Stimulated activated CD4-positive, alpha-beta T cell treated with anti-CD3 and anti-CD28 coated beads, Interleukin-2, amount 100 ng/mL, for 24 hours (primary cell): Measurements from ENCODE around the gene TMPRSS13.
"Not testable (repeated sequence)": the region's sequence is repeated elsewhere in the genome, so short reads cannot be mapped to it uniquely, and the experiment has no call there.

Source experiments
- DNase-seq, 2 donors: peaks; one replicate each; pipeline ENCODE4 v3.0.0-alpha.2; 2020

TMPRSS13 gene

DNA sequence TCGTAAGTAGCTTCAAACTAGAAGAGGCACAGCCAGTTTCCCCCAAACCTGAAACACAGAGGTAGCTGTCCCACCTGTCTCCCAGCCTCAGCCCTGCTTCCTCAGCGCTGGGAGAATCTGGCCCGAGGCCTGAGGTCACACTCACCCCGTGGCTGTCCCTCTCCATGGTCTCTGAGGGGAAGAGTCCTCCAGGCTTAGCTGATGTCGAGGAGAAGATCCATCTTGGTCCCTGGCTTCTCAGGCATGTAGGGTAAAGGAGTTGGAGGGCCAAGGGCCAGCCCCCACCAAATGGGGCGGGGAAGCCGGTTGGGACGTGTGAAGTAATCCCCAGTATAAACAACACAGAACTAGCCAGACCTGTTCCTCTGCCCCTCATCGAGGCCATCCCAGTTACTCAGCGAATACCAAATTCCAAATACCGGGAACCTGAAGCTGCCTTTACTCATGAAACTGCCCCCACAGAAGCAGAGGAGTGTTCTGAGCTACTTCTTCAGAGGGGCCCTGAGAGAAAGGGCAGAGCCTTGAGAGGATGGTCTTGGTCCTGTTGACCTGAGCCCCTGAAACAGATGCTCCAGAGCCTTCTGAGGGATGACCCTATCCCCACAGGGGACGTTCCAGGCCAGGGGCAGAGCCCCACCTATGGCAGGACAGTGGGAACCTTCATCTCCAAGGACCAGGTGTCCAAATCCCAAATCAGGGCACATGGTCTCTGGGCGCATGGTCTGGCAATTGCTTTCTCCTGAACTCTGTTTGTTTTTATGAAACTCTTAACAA is at the start of gene TMPRSS13:
TMPRSS13 (minus strand) TSS at position 261 of the 774 bp plus-strand sequence; CDS start at position 166, 95 bp downstream.
- no peak for DNase-seq

DNA sequence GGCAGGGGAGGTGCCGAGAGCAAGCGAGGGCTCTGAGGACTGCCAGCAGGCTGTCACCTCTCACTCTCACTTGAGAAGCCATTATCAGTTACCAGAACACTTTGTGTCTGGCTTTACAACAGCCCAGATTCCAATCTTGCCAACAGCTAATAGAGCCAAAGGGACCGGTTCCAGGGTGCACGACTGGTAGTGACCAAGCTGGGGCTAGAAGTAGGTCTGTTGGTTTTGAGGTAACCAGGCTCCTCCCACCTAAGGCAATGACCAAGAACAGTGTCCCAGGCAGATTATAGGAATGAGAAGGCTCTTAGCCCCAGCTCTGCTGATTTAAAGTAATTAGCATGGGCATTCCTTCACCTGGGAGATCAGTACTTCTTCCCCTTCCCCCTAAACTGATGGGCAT is 49.8 kb upstream of the TMPRSS13 start:
- no peak for DNase-seq

DNA sequence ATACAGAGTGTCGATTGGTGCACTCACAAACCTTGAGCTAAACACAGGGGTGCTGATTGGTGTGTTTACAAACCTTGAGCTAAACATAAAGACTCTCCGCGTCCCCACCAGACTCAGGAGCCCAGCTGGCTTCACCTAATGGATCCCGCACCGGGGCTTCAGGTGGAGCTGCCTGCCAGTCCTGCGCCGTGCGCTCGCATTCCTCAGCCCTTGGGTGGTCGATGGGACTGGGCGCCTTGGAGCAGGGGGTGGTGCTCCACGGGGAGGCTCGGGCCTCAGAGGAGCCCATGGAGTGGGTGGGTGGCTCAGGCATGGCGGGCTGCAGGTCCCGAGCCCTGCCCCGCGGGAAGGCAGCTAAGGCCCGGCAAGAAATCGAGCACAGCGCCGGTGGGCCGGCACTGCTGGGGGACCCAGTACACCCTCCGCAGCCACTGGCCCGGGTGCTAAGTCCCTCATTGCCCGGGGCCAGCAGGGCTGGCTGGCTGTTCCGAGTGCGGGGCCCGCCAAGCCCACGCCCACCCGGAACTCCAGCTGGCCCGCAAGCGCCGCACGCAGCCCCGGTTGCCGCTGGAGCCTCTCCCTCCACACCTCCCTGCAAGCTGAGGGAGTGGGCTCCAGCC is 49.2 kb upstream of the TMPRSS13 start:
- DNase-seq: not testable (repeated sequence)

DNA sequence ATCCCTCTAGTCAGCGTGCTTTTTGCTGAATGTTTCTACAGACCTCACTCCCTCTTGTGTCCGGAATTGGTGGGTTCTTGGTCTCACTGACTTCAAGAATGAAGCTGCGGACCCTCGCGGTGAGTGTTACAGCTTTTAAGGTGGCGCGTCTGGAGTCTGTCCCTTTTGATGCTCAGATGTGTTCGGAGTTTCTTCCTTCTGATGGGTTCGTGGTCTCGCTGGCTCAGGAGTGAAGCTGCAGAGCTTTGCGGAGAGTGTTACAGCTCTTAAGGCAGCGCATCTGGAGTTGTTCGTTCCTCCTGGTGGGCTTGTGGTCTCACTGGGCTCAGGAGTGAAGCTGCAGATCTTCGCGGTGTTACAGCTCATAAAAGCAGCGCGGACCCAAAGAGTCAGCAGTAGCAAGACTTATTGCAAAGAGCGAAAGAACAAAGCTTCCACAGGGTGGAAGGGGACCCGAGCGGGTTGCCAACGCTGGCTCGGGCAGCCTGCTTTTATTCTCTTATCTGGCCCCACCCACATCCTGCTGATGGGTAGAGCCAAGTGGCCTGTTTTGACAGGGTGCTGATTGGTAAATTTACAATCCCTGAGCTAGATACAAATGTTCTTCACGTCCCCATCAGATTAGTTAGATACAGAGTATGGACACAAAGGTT is 48.5 kb upstream of the TMPRSS13 start:
- DNase-seq: not testable (repeated sequence)

DNA sequence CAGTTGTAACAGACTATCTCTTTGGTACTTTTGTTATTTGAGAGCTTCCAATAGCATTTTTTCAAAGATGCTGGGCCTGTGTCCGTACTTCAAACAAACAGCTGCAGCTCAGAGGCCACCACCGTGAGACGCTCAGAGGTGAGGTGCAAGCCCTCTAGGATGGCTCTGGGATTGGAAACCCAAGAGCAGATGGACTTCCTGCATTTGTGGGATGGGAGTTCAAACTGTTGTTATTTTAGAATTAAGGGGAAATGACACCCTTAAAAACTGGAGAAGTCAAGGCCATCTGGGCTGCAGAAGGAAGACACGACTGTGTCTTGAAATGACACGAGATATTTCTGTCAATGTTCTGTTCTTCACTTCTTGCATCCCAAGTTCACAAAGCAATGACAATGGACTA is 47.8 kb upstream of the TMPRSS13 start:
- DNase-seq: no peak

DNA sequence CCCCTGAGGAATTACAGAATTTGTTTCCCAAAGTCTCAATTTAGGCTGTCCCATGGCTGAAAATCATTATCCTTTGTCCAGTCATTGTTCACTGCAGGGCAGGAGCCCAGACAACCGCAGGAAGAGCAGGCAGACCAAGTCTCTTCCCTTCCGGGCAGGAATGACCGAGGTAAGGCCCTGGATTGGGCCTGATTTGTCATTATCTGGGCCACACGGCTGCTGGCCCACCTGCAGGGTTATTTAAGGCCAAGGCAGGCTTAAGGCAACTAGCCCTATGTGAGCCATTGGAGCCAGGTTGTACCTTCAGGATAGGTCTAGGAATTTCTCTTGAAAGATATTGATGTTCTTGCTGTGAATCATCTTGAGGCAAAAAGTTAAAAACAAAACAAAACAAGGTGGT is 47.2 kb upstream of the TMPRSS13 start:
- no peak for DNase-seq

DNA sequence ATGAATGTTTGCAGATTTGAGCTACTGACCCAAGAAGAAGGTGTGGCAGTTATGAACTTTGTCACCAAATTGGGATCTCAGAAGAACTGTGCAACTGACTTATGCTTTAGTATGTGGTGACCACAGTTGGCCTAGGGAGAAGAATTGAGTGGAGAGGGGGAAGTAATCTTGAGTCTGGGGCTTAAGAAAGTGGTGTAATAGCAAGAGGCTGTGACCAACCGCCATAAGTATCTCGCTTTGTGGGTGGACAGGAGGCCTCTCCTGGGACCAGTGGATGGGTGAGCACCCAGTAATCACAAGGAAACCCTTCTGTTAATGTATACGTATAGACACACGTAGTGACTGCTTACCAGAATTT is 44.3 kb upstream of the TMPRSS13 start:
- DNase-seq: no peak

DNA sequence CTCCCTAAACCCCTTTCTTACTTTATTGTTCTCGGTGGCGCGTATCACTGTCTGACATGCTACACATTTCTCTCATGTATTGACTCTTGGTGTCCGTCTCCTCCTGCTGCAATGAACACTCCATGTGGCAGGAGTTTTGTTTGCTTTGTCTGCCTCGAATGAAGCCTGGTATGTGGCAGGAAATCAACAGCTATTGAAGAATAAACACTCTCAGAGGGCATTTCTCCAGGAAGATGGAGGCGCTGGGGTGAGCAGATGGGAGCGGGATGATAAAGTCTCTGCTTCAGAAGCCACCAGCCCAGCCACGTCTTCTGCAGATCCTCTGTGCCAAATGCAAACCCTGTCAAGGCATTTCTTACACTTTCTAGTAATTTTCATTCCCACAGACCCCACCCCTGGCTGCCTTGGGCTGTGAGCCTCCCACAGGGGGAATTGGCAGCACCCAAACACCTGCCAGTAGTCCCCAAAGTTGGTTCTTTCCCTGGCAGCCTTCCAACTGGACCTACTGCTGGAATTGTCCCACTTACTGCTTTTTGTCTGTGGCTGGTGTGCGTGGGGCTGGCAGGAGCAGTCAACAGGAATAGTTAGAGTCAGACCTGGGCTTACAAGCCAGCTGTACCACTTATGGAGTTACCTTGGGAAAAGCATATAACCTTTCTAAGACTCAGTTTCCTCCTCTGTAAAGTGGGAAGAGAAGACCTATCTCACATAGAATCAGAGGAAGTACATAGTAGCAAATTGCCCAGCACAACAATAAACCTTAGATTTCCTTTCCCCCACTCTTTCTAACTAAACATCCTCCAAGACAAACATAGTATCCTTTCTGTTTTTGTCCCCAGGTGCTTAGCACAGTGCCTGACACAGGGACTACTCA is 43.7 kb upstream of the TMPRSS13 start:
- DNase-seq: no peak

DNA sequence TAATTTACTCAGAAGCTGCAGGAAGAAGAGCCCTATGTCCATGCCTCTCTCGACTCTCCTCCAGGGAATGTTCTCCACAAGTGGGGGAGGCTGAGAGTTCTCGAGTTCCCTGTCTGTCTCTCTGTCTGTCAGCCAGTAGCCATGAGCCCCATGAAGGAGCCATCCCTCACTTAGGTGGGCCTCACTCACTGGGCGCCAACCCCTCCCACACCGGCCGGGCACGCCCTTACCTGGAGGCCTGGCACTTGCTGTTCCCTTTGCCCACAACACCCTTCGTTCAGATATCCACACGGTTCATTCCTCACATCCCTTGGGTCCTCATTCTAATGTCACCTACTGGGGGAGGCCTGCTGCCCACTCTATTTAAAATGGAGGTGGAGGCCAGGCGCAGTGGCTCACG is 42.8 kb upstream of the TMPRSS13 start:
- DNase-seq: peak in 1 of 2 donors; percentile 13

DNA sequence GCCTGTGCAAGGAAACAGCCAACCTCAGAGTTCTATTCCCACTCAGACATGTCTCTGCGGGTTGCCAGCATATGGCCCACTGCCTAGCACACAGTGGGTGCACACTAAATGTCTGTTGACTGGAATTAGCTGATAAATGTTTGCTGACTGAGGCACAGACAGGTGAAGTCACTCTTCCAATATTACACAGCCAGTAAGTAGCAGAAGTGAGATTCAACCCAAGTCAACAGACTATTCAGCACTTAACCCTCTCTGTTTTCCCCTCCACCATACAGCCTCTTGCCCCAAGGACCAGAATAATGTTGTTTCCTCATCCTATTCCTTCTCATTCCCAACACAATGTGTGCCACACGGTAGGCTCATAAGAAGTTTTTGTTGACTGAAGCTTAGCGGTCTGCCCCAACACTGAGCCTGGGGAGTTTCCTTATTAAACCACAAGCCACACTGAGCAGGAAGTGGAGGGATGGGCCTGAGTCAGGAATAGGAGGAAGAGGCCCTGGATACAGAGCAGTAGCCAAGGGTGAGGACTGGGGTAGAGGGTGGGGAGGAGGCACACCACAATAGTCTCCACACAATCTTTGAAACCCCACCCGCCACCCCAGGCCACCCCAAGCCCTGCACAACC is 41.3 kb upstream of the TMPRSS13 start:
- peak in 1 of 2 donors; percentile 36 for DNase-seq

DNA sequence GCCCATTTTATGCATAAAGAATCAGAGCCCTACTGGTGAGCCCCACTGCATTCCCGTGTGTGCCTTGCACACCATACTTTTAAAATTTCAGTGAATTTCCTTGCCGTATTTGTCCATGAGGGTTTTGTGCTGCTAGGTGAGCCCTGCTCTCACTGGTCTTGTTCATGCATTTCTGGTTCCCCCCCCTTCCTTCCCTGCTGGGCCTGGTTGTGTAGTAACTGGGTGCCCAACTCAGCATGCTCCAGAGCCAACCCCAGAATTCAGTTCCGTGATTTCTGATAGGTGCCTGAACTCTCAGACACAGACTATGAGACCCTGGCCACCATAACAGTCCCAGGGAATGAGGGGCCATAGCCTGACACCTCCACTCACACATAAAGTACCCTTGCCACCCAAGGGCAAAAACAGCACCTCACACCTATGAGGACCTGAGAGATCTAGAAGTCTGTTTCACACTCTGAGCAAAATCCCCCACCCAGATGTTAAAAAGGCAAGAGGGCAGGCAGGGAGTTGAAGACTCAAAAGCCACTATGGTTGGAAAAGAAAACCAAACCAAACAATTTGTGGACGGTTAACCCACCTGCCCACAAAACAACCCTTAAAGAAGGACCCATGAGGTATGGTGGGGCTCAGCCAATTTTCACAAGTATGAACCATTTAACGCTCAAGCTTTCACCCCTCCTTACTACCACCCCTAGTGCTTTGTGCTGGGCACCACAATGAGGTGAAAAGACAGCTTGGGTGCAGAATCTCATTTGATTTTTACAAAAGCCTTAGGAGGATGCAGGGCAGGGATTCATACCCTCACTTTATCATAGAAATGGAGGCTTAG is 40.2 kb upstream of the TMPRSS13 start:
- DNase-seq: peak in 1 of 2 donors; percentile 15

DNA sequence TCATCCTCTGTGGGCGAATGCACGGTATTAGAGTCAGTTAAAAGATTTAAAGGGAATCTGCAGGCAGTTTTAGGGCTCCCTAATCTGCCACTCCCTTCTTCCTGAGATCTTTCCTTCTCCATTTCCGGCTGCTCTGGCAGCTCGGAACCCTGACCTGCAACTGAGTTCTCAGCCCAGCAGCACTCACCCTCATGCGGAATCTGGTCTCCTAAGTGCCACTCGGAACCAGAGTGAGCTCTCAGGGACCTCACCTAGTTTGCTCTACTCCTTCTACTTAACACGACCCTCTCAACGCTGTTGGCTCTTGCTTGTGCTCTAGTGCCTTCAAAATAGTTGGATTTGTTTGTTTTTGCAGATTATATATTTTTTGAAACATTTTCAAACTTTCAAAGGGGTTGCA is 37.7 kb upstream of the TMPRSS13 start:
- peak in 1 of 2 donors; percentile 4 for DNase-seq

DNA sequence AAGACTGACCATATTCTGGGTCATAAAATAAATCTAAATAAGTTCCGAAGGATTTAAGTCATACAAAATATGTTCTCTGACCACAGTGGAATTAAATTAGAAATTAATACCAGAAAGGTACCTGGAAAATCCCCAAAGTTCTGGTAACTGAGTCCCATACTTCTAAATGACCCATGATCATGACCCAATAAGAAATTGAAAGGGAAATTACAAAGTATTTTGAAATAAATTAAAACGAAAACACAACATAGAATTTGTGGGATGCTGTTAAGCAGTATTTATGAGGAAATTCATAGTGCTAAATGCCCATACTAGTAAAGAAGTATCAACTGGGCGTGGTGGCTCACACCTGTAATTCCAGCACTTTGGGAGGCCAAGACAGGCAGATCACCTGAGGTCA is 33.6 kb upstream of the TMPRSS13 start:
- peak in 1 of 2 donors; percentile 4 for DNase-seq

DNA sequence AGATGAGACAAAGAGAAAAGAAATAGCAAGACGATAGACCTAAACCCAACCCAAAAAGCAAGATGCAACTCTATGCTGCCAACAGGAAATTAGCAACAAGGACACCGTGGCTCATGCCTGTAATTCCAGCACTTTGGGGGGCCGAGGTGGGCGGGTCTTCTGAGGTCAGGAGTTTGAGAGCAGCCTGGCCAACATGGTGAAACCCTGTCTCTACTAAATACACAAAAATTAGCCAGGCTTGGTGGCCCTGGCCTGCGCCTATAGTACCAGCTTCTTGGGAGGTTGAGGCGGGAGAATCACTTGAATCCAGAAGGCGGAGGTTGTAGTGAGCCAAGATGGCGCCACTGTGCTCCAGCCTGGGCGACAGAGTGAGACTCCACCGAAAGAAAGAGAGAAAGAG is 32.7 kb upstream of the TMPRSS13 start:
- DNase-seq: peak in 1 of 2 donors; percentile 8

DNA sequence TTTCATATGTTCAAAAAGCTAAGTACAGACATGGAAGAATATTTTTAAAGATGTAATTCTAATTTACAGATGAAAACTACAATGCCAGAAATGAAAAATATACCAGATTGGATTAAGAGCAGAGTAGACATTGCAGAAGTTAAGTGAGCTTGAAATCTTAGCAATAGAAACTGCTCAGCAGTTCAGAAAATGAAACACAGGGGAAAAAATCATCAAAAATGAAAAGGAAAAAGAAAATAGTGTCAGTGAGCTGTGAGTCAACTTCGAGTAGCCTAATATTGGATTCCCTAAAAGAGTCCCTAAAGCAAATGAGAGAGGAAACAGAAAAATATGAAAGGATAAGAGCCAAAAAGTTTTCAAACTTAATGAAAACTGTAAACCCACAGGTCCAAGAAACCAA is 31.2 kb upstream of the TMPRSS13 start:
- DNase-seq: no peak

DNA sequence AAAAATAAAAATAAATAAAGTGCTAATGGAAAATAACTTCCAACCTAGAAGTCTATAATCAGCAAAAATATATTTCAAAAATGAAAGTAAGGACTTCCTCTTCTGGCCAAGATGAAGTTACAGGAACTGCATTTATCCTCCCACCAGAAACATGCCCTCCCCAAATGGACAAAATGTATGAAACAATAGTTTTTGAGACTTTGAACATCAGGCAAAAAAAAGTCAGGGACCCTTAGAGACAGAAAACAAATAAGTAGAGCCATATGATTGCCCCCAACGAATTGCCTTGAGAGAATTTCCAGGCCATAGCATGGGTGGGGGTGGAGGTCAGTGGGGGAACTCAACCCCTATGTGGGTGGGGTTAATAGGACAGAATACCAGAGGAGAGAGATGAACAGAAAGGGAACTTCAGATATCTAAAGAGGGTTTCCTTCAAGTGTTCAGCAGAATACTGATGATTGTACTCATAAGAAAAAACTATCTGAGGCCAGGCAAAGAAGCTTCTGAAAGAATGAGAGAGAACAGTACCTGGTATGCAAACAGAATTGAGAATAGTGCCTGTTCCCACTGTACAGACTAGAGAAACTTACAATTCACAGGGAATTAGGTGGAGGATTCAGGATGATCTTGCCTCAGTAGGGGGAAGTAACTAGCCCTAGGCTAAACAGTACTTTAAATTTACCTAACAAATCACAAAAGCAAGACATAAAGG is 30.4 kb upstream of the TMPRSS13 start:
- DNase-seq: peak in 1 of 2 donors; percentile 8

DNA sequence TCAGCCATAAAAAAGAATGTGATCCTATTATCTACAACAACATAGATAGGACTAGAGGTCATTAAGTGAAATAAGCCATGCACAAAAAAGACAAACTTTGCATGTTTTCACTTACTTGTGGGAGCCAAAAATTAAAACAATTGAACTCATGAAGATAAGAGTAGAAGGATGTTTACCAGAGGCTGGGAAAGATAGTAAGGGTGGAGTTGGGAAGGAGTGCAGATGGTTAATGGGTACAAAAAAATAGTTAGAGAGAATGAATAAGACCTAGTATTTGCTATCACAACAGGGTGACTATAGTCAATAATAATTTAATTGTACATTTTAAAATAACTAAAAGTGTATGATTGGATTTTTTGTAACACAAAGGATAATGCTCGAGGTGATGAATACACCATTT is 29.7 kb upstream of the TMPRSS13 start:
- no peak for DNase-seq

DNA sequence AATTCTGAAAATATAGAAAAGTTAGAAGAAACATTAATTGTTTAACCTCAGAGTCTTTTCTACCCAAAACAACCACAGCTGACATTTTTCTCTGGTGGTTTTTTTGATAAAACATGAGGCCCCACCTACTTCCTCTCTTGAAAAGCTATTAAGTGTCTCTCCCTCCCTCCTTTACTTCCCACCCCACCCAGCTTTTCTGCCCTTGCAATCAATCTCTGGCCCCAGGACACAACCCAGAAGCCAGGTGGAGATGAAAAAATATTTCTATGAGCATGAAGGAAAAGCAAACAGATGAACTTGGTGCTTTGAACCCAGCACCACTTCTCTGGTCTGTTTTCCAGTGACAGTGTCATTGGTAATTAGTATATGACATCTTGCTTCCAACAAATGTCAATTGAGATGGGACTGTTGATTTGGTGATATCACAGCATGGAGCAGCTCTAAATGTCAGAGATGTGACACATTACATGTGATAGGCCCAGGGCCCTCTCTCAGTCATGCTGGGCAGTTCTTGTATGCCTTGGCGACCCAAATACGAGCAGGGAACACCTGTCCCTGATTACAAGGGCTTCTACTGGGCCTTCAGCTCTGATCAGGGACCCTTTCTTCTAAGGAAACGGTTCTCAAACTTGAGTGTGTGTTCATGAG is 23.9 kb upstream of the TMPRSS13 start:
- peak in 1 of 2 donors; percentile 24 for DNase-seq

DNA sequence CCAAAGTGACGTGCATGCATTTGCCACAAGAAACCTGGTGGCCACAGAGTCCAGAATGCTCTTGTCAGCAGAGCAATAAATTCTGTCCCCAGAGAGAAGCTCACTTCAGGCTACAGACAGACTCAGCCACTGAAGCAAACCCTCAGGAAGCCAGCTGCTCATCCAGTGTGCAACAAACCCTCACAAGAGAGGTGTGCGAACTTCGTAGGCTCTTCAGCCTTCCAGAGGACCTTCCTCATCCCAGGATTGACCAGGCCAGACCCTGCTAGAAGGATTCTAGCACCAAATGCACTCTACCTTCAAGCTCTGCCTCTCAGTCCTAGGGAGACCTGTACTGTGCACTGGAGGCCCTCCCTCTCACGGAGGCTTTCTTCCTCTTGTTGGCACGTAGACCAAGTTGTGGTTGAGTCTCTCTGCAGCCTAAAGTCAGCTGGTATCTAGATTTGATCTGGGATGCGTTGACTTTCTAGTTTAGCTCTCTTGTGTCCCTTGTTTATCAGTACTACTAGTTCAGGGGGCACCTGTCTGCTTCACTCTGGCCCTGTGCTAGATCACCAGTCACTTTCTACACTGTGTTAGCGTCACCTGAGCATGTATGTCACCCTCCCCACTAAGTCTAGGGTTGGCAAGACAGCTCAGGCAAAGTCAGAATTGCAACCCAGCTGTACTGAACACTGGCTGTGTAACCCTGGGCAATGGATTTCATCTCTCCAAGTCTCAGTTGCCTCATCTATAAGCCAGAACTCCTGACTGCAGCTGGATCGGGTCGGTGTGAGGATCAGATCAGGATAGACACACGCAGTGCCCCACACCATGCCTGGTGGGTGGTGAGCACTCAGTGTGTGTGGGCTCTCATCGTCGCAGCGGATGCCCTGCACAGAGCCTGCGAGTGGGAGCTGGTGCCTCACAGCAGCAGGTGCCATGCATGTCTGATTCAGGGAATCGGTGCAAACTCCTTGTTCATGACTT is 22.1 kb upstream of the TMPRSS13 start:
- peak in 1 of 2 donors; percentile 30 for DNase-seq
